GM19468 (cell line): ENCODE results near the gene TPO.

Experiments used
- ATAC-seq: cut with Tn5 transposase; IDR thresholded peaks from one replicate; pipeline ENCODE4 v1.9.1; 2021; ENCODE audit warnings: mild to moderate bottlenecking, moderate library complexity, moderate number of reproducible peaks; ENCODE audit not compliant: unreplicated experiment; ENCODE audit errors: extremely low read depth

The TPO gene

DNA sequence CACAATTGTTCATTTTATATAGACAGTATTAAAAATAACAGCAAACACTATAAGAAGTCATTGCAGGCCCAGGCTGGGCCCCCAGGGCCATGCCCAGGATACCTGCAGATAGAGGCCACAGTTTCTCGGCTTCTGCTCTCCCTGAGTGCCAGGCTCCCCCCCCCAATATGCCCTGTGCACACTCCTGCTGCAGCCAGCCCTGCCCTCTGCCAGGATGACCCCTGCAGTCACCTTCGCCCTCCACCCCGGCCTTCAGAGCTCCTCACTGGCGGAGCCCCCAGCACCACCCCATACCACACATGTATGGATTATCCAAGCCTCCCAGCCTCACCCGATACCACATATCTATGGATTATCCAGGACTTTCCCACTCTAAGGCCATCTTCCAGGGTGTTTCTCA lies 104.5 kb downstream of the TPO start:
- ATAC-seq = no peak

DNA sequence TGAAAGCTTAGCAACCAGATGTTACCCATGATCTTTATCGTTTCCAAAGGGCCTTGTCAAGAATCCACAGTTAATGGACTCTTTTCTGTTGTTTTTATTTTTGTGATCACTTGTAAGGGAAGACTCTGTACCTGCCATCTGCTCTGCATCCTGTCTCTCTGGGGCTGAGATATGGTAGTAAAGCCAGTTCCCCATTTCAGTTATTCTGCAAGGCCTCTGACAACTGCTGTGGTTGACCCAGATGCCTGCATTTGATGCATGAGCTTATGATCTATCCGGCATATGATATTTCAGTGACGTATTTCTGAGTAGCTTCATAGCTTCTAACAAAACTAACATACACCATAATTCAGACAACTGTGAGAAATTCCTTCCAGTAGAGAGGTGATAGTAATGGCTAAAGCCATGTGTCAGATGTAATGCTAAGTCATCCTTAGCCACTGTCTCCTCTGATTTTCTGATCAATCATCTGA lies 105.1 kb downstream of the TPO start:
- ATAC-seq = no peak

DNA sequence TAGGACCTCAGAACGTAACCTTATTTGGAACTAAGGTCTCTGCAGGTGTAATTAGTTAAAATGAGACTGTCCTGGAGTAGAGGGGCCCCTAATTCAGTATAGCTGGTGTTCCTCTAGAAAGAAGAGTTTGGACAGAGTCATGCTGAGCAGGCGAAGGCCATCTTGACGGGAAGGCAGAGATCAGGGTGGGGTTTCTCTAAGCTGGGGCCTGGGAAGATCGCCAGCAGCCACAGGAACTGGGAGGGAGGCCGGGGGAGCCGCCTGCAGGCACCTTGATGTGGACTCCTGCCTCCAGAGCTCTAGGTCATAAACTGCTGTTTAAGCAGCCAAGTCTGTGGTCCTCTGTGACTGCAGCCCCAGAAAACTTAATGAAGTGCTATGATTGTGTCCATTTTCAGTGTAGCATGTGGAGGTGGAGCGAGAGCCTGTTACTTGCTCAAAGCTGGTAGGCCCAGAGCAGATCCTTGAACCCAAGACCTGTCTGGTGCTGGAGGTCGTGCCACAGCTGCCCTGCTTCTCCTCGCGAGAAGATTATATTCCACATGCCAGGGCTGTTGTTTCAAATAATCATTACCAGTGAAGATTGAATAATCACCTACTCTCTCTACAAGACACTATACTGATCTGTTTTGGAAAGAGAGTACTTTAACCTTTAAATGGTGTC lies 105.7 kb downstream of the TPO start:
- ATAC-seq = no peak

DNA sequence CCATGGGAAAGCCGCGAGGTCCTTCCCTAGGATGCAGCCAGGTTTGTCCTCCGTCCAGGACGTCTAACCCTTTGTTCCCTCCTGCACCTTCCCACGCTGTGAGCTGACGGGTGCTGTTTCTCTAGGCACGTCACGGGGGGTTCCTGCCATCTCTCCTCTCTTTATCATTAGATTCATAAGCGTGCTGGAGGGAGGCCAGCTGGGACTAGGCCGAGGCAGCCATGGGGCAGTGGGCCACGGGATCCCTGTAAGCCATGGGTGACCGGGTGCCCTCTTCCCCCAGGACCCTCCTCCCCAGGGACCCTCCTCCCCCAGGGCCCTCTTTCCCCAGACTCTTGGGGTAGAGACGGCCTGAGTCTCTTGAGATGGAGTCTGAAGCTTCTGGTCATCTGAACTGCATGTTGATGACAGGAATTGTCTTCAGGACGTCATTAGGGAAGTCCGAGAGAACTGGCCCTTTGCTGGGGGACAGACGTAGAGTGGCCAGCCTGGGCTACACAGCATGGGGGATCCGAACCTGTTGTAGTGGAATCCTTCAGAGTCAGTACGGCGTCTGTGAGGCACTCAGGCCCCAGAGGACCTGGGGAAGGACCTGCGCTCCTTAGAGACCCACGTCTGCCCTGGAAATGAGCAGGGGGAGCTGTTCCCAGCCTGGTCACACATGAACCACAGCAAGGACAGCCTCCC lies 108.1 kb downstream of the TPO start:
- no peak for ATAC-seq

DNA sequence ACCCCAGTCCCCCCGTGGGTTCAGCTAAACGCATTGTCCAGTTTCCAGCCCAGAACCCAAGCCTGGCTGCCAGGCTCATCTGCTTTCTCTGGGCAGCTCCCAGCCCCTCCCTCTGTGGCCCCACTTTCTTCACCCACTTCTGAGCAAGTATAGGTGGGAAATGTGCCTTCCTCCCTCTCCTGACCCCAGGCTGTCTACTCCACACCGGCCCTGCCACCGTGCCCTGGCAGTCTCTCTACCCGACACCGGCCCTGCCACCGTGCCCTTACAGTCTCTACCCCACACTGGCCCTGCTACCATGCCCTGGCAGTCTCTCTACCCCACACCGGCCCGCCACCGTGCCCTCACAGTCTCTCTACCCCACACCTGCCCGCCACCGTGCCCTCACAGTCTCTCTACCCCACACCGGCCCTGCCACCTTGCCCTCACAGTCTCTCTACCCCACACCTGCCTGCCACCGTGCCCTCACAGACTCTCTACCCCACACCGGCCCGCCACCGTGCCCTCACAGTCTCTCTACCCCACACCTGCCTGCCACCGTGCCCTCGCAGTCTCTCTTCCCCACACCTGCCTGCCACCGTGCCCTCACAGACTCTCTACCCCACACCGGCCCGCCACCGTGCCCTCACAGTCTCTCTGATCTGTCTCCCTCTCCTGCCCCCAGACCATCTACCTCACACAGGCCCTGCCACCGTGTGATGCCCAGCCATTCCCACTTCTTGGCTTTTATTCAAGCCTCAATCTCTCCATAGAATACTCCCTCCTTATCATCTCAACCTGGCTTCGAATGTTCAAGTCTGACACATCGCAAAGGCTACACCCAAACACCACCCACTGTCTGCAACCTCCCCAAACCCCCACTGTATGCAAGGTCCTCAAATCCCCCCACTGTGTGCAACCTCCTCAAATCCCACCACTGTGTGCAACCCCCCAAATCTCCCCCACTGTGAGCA lies 108.9 kb downstream of the TPO start:
- ATAC-seq = no peak

DNA sequence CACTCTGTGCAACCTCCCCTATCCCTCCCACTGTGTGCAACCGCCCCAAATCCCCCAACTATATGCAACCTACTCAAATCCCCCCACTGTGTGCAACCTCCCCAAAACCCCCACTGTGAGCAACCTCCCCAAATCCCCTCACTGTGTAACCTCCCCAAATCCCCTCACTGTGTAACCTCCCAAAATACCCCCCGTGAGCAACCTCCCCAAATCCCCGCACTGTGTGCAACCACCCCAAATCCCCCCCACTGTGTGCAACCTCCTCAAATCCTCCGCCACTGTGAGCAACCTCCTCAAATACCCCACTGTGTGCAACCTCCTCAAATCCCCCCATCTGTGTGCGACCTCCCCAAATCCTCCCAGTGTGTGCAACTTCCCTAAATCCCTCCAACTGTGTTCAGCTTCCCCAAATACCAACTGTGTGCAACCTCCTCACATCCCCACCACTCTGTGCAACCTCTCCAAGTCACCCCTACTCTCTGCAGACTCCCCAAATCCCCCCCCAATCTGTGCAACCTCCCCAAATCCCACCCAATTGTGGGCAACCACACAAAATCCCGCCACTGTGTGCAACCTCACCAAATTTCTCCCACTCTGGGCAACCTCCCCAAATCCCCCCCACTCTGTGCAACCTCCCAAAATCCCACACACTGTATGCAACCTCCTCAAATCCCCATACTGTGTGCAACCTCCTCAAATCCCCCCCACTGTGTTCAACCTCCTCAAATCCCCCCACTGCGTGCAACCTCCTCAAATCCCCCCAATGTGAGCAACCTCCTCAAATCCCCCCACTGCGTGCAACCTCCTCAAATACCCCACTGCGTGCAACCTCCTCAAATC lies 114.1 kb downstream of the TPO start:
- ATAC-seq = no peak

DNA sequence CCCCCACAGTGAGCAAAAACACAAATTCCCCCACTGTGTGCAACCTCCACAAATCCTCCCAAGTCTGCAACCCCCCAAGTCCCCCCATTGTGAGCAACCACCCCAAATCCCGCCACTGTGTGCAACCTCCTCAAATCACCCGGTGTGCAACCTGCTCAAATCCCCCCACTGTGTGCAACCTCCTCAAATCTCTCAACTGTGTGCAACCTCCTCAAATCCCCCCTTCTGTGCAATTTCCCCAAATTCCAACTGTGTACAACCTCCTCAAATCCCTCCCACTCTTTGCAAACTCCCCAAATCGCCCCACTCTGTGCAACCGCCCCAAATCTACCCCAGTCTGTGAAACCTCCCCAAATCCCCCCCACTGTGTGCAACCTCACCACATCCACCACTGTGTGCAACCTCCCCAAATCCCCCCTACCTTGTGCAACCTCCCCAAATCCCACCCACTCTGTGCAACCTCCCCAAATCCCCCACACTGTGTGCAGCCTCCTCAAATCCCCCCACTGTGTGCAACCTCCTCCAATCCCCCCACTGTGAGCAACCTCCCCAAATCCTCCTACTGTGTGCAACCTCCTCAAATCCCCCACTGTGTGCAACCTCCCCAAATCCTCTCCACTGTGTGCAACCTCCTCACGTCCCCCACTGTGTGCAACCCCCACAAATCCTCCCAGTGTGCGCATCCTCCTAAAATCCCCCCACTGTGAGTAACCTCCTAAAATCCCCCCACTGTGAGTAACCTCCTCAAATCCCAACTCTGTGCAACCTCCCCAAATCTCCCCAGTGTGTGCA lies 115.2 kb downstream of the TPO start:
- ATAC-seq = no peak

DNA sequence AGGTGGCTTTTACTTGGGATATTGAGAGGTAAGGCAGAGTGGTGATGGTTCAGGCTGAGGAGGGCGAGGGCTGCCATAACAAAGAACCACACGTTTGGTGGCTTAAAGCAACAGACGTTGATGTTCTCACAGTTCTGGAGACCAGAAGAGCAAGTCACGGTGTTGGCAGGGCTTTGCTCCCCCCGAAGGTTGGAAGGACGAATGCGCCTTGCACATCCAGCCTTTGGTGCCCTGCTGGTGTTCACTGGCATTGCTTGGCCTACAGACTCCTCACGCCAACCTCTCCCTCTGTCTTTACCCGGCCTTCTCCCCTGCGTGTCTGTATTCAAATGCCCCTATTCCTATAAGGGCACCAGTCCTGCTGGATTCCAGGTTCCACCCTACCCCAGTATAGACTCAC lies 125.4 kb downstream of the TPO start:
- no peak for ATAC-seq

DNA sequence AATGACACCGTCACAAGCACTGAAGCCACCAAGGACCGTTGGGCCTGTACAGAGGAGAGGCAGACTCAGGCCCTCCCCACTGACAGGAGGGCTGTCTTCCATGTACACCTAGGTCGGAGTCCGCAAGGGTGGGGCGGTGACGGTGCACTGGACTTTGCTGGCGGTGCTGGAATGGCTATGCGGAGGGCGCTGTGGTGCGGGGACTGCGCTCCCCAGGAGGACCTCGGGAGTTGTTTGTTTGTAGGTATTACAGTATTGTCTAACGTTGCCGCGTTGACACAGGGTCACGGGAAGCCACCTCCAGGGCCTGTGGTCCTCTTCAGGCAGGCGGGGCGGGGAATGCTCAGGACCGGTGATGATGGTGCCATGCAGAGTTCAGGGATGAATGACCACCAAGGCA lies 126.2 kb downstream of the TPO start:
- no peak for ATAC-seq

DNA sequence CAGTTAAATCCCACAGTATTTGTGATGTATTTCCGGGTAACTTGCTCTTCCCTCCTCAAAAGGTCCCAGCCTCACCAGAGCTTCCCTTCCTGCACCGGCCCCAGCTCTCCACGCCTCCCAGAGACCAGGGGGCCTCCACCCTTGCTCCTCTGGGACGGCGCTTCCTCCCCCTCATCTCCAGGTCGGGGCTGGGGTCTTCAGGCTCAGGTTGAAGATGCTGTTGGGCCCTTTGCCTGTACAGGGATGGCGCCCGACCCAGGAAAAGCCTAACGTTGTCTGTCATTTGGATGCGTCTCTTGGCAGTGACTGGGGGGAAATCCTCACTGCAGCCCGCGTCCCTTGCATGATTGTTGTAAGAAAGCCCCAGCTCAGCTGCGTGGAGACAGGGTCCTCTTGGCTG lies 126.7 kb downstream of the TPO start:
- ATAC-seq = no peak

DNA sequence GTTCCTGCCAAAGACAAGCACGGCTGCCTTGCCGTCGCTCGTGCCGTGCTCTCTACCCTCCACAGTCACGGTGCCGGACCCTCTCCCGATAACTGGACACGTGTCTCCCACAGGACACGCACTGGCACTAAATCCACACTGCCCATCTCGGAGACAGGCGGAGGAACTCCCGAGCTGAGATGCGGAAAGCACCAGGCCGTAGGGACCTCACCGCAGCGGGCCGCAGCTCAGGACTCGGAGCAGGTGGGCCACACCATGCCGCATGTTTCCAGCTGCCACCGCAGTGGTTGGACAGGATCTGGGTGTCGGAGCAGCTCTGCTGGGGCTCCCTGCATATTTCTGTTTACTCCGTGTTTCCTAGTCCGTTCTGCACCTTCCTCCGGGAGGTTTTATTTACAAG lies 127.2 kb downstream of the TPO start:
- no peak for ATAC-seq

DNA sequence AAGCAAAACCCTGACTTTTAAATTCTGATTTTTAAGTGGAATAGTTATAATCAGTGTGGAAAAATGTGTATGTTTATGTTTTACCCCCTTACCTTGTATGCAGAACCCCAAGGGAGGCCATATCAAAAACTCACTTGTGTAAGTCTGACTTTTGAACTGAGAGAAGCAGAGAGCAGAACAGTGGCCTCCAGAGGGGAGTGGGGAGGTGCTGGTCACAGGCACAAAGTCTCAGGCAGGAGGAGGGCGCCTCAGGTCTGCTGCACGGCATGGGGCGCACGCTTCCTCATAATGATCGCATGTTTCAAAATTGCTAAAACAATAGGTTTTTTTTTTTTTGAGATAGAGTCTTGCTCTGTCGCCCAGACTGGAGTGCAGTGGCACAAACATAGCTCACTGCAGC lies 127.8 kb downstream of the TPO start:
- no peak for ATAC-seq

DNA sequence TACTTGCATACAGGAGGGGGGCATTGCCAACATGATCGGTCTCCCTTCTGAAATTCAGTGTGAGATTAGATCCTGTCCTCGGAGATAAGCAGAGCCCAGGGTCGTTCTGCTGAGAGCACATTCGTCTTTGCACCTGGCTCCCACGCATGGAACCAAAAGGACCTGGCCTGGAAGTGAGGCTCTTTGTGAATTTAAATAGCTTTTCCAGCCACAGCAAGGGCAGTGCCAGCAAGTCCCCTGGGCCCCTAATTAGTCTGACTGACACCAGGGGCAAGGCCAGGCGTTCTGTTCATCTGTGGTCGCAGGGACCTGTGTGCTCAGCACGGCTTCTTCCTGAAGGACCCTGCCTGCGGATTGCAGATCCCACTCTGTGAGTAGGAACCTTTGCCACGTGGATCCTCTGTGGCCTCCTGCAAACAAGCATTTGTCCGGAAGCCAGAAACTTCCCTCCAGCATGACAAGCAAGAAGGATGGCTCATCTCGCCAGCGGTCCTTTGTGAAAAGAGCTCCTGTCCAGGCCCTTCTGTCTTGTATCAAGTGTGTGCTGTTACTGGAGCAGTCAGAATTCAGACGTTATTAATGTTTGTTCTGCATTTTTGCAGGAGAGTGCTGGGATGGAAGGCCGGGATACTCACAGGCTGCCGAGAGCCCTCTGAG lies 128.7 kb downstream of the TPO start:
- ATAC-seq = no peak

DNA sequence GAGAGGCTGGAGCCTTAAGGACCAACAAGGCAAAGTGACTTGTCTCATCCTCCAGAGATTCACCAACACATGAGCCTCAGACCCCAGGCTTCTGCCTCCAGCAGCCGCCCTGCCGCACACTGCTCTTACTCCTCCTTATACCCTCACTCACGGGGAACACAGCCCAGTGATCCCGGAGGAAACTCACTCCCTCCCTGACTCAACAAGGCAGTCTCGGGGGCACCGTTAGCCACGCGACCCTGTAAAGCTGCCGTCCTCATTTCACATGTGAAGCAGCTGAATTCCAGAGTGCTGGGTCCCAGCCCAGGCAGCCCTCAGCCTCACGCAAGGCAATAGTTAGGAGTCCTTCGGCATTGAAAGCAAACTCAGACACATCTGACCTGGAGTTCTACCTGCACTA lies 129.7 kb downstream of the TPO start:
- ATAC-seq = no peak

DNA sequence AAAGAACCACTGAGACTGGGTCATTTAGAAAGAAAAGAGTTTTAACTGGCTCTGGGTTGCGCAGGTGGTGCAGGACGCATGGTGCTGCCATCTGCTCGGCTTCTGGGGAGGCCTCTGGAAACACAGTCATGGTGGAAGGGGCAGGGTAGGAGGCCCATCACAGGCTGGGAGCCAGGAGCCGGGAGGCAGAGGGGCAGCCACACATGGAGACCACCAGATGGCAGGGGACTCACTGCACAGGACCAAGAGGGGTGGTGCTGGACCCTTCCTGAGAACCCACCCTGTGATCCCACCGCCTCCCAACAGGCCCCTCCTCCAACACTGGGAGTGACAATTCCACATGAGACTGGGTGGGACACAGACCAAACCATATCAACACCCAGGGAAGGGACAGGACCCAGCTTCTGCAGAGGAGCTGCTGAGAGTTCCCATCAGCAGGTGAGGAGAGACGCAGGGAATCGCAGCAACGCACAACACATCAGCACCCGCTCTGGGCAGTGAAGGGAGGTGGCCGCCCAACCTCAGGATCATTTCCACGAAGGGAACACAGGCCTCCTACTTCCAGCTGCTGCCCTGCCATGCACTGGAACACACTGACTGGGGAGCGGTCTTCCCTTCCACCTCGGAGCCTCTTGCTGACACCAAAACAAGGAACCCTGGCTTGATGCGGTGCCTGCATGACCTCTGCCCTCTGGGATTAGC lies 130.7 kb downstream of the TPO start:
- no peak for ATAC-seq

DNA sequence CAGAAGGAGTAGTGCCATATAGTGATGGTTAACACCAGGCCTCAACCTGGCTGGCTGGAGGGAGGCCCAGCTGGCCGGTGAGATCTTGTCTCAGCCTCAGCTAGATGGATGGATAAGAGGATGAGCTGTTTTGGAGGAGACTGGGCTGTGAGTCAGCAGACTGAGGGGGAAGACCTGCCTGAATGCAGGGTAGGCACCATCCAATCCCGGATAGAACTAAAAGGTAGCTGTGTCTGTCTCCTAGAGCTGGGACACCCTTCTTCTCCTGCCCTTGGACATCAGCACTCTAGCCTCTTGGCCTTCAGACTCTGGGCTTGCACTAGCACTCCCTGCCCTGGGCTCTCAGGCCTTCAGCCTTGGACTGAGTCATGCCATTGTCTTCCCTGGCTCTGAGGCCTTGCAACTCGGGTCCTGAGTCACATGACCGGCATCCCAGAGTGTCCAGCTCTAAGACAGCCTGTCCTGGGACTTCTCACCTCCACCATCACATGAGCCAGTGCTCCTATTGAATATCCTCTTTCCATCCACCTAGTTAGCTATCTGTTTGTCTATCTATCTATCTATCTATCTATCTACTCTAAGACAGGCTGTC lies 131.3 kb downstream of the TPO start:
- ATAC-seq = no peak

DNA sequence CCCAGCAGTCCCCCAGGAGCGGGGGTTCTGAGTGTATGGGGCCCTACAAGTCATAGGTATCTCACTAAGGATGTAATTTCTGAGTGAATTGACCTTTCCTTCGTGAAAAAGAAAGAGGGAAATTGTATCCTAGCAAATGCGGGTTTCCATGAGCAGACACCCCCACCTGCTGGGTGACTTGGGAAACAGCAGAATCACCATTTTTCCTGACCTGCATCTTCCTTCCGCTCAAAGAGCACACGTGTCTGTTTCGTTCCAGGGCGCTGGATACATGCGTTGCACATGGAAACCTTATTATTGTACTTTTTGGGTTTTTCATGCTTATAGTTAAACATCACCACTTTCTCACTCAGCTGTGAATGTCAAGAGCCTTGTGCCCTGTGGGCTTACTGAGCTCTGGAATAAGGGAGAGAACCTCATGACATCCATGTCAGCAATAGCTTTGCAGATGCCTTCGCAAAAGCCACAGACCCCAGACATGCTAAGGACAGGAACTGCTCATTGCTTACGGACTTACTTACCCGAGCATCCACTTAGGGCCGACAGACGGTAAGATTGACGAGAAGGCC lies 132.8 kb downstream of the TPO start:
- ATAC-seq = no peak

DNA sequence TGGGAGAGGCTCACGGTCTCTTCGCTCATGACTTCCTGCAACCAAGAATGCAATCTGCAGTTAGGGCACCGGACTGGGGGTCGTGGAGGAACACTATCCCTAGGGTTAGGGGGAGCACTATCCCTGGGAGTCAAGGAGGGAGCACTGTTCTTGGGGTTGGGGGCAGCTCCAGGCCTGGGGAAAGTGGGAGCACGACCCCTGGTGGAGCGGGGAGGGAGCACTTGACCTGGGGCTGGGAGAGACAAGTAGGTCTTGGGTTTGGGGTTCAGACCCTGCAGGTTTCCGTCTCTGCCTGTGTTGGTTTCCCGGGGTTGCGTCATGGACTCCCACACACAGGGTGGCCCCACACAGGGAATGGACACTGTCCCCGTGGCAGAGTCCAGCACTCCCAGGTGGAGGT lies 133.6 kb downstream of the TPO start:
- ATAC-seq = no peak
